ENCODE measurements around the gene CCDC120.

Gene CCDC120

DNA sequence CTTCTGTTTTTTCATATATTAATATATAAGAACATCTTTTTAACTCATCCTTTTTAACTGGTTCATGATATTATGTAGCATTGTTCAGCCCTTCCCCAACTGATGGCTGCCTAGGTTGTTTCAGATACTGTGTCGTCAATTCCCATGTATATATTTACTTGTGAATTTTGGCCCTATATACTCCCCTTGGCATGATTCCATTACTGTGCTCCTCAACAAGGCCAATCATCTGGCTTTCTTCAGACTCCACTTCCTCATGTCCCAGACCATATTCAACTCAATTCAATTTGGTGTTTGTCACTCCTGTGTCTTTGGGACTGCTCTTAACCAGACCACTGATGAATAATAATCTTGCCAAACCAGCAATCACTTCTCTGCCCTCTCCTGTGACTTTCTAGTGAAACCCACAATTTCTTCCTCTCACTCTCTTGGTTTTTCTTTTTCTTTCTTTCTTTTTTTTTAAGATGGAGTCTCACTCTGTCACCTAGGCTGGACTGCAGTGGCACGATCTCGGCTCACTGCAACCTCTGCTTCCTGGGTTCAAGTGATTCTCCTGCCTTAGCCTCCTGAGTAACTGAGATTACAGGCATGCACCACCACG lies 23.6 kb downstream of the CCDC120 start:
- TF ChIP-seq, protein P1, sequence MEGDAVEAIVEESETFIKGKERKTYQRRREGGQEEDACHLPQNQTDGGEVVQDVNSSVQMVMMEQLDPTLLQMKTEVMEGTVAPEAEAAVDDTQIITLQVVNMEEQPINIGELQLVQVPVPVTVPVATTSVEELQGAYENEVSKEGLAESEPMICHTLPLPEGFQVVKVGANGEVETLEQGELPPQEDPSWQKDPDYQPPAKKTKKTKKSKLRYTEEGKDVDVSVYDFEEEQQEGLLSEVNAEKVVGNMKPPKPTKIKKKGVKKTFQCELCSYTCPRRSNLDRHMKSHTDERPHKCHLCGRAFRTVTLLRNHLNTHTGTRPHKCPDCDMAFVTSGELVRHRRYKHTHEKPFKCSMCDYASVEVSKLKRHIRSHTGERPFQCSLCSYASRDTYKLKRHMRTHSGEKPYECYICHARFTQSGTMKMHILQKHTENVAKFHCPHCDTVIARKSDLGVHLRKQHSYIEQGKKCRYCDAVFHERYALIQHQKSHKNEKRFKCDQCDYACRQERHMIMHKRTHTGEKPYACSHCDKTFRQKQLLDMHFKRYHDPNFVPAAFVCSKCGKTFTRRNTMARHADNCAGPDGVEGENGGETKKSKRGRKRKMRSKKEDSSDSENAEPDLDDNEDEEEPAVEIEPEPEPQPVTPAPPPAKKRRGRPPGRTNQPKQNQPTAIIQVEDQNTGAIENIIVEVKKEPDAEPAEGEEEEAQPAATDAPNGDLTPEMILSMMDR (IDR thresholded peaks at IDR 0.05; ENCODE audit: low read depth, low read length) = no peak

DNA sequence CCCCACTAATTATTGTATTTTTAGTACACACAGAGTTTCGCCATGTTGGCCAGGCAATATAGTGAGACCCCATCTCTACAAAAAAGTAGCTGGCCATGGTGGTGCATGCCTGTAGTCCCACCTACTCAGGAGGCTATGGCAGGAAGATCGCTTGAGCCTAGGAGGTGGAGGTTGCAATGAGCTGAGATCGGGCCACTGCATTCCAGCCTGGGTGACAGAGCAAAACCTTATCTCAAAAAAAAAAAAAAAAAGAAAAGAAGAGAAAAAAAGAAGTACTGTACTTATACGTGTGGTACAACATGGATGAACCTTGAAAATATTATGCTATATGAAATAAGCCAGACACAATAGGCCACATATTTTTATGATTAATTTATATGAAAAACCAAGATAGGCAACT lies 30.8 kb downstream of the CCDC120 start:
- TF ChIP-seq, protein P1 (IDR thresholded peaks at IDR 0.05; ENCODE audit: low read depth, low read length) = no peak
- no peak for DNase-seq (ENCODE audit: extremely low read depth, low read depth)

More for the DNA sequence above, 23.6 kb downstream of the CCDC120 start:
- DNase-seq (ENCODE audit: extremely low read depth, low read depth) = no peak

DNA sequence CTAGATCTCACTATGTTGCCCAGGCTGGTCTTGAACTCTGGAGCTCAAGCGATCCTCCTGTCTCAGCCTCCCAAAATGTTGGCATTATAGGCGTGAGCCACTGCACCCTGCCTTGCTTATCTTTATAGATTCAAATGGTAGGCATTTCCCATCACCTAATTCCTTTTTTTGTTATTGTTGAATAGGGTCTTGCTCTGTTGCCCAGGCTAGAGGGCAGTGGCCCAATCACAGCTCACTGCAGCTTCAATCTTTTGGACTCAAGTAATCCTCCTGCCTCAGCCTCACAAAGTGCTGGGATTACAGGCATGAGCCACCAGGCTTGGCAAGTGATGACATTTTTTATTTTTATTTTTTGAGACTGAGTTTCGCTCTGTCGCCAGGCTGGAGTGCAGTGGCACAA lies 37.6 kb downstream of the CCDC120 start:
- TF ChIP-seq, protein P1 (IDR thresholded peaks at IDR 0.05; ENCODE audit: low read depth, low read length) = no peak

DNA sequence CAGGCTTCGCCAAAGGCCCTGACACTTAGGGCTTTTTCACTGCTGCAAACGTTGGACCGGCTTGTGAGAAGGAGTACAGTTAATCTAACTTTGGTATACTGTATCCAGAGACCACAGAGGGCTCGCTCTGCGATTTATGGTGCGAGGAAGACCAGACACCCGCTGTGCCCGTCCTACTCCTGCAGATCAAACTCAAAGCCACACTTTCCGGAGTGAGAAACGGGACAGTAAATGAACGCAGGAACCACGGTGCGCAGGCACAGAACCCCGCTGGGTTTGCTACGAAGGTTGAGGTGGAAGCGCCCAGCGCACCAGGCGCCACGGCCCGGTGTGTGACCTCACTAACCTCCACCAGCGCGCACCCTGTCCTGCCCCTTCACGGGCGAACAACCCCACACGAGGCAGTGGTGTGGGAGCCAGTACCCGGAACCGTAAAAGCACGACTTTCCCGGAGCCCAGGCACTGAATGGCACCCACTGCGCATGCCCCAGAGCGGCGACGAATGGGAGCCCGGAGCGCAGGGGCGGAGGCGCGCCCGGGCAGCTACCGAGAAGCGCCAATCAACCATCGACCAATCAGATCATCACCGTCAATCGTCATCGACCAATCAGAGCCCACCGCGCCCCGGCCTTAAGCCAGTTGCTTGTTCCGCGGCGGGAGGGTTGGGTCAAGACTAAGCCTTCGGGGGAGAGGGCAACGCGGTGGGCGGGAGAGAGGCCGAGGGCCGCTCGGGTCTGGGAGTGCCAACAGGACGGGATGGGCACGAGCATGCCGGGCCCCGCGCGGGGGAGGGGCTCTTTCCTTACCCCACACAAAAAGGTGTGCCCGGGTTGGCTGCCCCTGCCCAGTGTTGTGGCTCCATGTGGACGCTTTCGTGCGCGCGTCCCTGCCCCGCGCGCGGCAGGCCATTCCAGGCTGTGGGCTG lies 42.2 kb downstream of the CCDC120 start:
- TF ChIP-seq, protein P1 (IDR thresholded peaks at IDR 0.05; ENCODE audit: low read depth, low read length) = no peak
- DNase-seq (ENCODE audit: extremely low read depth, low read depth) = peak; percentile 73

More for the DNA sequence above, 37.6 kb downstream of the CCDC120 start:
- no peak for DNase-seq (ENCODE audit: extremely low read depth, low read depth)

DNA sequence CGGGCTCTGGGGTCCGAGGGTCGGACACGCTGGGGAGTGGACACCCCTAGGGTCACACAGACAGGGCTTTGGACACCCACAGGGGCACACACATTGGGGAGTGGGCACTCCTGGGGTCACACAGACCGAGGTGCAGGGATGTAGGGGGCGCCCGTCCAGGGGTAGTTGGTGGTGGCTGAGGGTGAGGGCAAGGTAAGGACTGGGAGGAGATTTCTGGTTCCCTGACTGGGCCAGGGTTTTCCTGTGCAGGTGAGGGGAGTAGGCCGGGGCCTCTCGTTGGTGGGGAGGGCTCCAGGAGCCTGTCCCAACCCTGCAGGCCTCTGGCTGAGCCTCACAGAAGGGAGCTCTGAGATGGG lies 42.8 kb downstream of the CCDC120 start:
- no peak for DNase-seq (ENCODE audit: extremely low read depth, low read depth)
- TF ChIP-seq, protein P1 (IDR thresholded peaks at IDR 0.05; ENCODE audit: low read depth, low read length) = no peak

DNA sequence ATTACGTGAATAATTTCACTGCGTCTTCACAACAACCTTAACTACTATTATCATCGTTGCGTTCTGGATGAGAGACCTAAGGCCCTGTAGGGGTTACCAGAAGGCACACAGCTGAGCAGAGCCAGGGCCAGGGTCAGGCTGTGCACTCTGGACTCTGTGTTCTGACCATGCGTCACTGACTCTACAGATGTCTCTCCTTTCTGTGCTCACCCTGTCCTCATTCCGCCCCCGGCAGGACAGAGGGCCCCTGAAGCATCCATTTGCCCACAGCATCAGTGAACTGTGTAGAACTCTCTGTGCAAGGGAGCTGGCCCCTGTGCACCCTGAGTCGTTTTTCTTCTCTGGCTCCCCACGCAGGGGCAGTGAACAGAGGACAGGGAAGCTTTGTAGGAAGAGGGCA lies 43.4 kb downstream of the CCDC120 start:
- no peak for DNase-seq (ENCODE audit: extremely low read depth, low read depth)
- TF ChIP-seq, protein P1 (IDR thresholded peaks at IDR 0.05; ENCODE audit: low read depth, low read length) = no peak

DNA sequence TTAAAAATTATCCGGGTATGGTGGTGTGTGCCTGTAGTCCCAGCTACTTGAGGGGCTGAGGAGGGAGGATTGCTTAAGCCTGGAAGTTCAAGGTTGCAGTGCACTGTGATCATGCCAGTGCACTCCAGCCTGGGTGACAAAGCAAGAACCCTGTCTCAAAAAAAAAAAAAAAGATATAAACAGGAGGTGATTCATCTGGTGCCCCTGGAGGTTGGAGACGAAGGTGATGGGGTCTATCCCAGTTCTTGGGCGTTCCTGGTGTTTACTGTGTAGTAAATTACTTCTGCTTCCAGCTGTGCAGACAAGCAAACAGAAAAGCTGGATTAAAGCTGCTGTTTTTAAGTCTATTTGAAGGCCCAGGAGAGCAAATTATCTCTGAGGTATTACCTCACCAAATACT lies 44.8 kb downstream of the CCDC120 start:
- DNase-seq (ENCODE audit: extremely low read depth, low read depth) = no peak
- TF ChIP-seq, protein P1 (IDR thresholded peaks at IDR 0.05; ENCODE audit: low read depth, low read length) = no peak
